HUES48 (cell line): ENCODE data around the gene CSTF3.
"Not testable (repeated sequence)": the region's sequence is repeated elsewhere in the genome, so short reads cannot be mapped to it uniquely, and the experiment has no call there.

ENCODE experiments used
- H3K27ac ChIP-seq: one replicate; pipeline ENCODE4 v1.7.0; 2013; ENCODE audit warnings: low read depth, low read length, inconsistent platforms
- H3K27me3 ChIP-seq: 2 replicates; pipeline ENCODE4 v1.6.1; 2013; ENCODE audit warnings: mild to moderate bottlenecking, low read length; ENCODE audit not compliant: control insufficient read depth, insufficient read depth
- H3K36me3 ChIP-seq: 2 replicates; pipeline ENCODE4 v1.6.1; 2013; ENCODE audit warnings: low read length; ENCODE audit not compliant: control insufficient read depth, insufficient read depth
- H3K4me1 ChIP-seq: 2 replicates; pipeline ENCODE4 v1.6.1; 2013; ENCODE audit warnings: mild to moderate bottlenecking, low read length; ENCODE audit not compliant: control insufficient read depth, insufficient read depth
- H3K4me3 ChIP-seq: 2 replicates; pipeline ENCODE4 v1.5.1; 2013; ENCODE audit warnings: mild to moderate bottlenecking, low read depth, low read length
- H3K9ac ChIP-seq: 2 replicates; pipeline ENCODE4 v1.6.1; 2013; ENCODE audit warnings: mild to moderate bottlenecking, low read depth, low read length, moderate library complexity
- H3K9me3 ChIP-seq: 2 replicates; pipeline ENCODE4 v1.6.1; 2013; ENCODE audit warnings: low read length; ENCODE audit not compliant: control insufficient read depth, insufficient read depth

CSTF3 gene

GRCh38 chr11:33182246-33182878 lies 21.1 kb upstream of the CSTF3 start:
- H3K9ac ChIP-seq, result no peak overlapping the region
- no peaks in the 10 kb centered on the region for H3K36me3 ChIP-seq
- H3K27ac ChIP-seq, result no peak overlapping the region
- no peaks in the 10 kb centered on the region for H3K9me3 ChIP-seq
- peaks cover 13% of the 10 kb centered on the region for H3K4me1 ChIP-seq
- no peak overlapping the region for H3K4me3 ChIP-seq
- H3K27me3 ChIP-seq, result no peaks in the 10 kb centered on the region

- Histone ChIP-seq H3K36me3 (no peaks in the 10 kb centered on the region), H3K27me3 (no peaks in the 10 kb centered on the region), H3K27ac (no peak overlapping the region), H3K4me3 (no peak overlapping the region), H3K9ac (no peak overlapping the region), H3K9me3 (no peaks in the 10 kb centered on the region), H3K4me1 (peaks cover 13% of the 10 kb centered on the region)
These were observed 18.1 kb upstream of the CSTF3 start for GRCh38 chr11:33179348-33179803.

GRCh38 chr11:33178443-33179180 lies 17.3 kb upstream of the CSTF3 start:
- Histone ChIP-seq H3K27me3 (no peaks in the 10 kb centered on the region), H3K4me3 (0 out of 2 replicates have a peak overlapping the region, but pooled peaks have one; percentile 14), H3K4me1 (peaks cover 13% of the 10 kb centered on the region), H3K36me3 (no peaks in the 10 kb centered on the region), H3K9ac (no peak overlapping the region), H3K9me3 (no peaks in the 10 kb centered on the region), H3K27ac (peak overlapping the region; percentile 78)

- 0 out of 2 replicates have a peak overlapping the region, but pooled peaks have one; percentile 14 for H3K4me3 ChIP-seq
- H3K9ac ChIP-seq, result no peak overlapping the region
- H3K36me3 ChIP-seq, result no peaks in the 10 kb centered on the region
- no peaks in the 10 kb centered on the region for H3K9me3 ChIP-seq
- peak overlapping the region; percentile 78 for H3K27ac ChIP-seq
- H3K4me1 ChIP-seq, result peaks cover 13% of the 10 kb centered on the region
- H3K27me3 ChIP-seq, result no peaks in the 10 kb centered on the region
These were observed 16.5 kb upstream of the CSTF3 start for GRCh38 chr11:33177676-33178336.

- H3K27me3 ChIP-seq, H3K9ac ChIP-seq: not testable (repeated sequence)
These were observed 15.5 kb upstream of the CSTF3 start for GRCh38 chr11:33176760-33177159.

GRCh38 chr11:33172996-33173395 lies 11.7 kb upstream of the CSTF3 start:
- Histone ChIP-seq H3K36me3 (no peaks in the 10 kb centered on the region), H3K4me1 (peaks cover 6% of the 10 kb centered on the region), H3K9me3 (no peaks in the 10 kb centered on the region), H3K4me3 (no peak overlapping the region), H3K27me3 (no peaks in the 10 kb centered on the region), H3K9ac (no peak overlapping the region), H3K27ac (no peak overlapping the region)

More at GRCh38 chr11:33176760-33177159, 15.5 kb upstream of the CSTF3 start:
- not testable (repeated sequence) for H3K27ac ChIP-seq, H3K9me3 ChIP-seq, H3K4me3 ChIP-seq, H3K36me3 ChIP-seq
- peaks cover 13% of the 10 kb centered on the region for H3K4me1 ChIP-seq

- Histone ChIP-seq H3K27ac (no peak overlapping the region), H3K4me3 (no peak overlapping the region), H3K27me3 (no peaks in the 10 kb centered on the region), H3K4me1 (no peaks in the 10 kb centered on the region), H3K36me3 (no peaks in the 10 kb centered on the region), H3K9me3 (no peaks in the 10 kb centered on the region), H3K9ac (no peak overlapping the region)
These were observed 11.1 kb upstream of the CSTF3 start for GRCh38 chr11:33172345-33172744.

GRCh38 chr11:33171251-33171650 lies 10.0 kb upstream of the CSTF3 start:
- no peak overlapping the region for H3K4me3 ChIP-seq
- no peaks in the 10 kb centered on the region for H3K9me3 ChIP-seq
- H3K27me3 ChIP-seq, result no peaks in the 10 kb centered on the region
- no peak overlapping the region for H3K9ac ChIP-seq
- H3K4me1 ChIP-seq, result no peaks in the 10 kb centered on the region
- H3K36me3 ChIP-seq, result no peaks in the 10 kb centered on the region
- no peak overlapping the region for H3K27ac ChIP-seq

GRCh38 chr11:33168709-33169200 lies 7.5 kb upstream of the CSTF3 start:
- Histone ChIP-seq H3K9me3 (no peaks in the 10 kb centered on the region), H3K9ac (no peak overlapping the region), H3K27ac (no peak overlapping the region), H3K36me3 (no peaks in the 10 kb centered on the region), H3K27me3 (no peaks in the 10 kb centered on the region), H3K4me1 (no peaks in the 10 kb centered on the region), H3K4me3 (no peak overlapping the region)

- Histone ChIP-seq H3K9ac (no peak overlapping the region), H3K27me3 (no peaks in the 10 kb centered on the region), H3K27ac (no peak overlapping the region), H3K9me3 (no peaks in the 10 kb centered on the region), H3K4me1 (peaks cover 15% of the 10 kb centered on the region), H3K36me3 (peaks cover 3% of the 10 kb centered on the region; the same call in 1 of the 2 replicates), H3K4me3 (no peak overlapping the region)
These were observed 1.6 kb upstream of the CSTF3 start for GRCh38 chr11:33162831-33163230.

GRCh38 chr11:33160587-33160986 lies 693 bp downstream of the CSTF3 start:
- H3K27me3 ChIP-seq, result no peaks in the 10 kb centered on the region
- peak overlapping the region; percentile 83 for H3K27ac ChIP-seq
- peaks cover 4% of the 10 kb centered on the region; the same call in 1 of the 2 replicates for H3K36me3 ChIP-seq
- peak overlapping the region; percentile 90 for H3K4me3 ChIP-seq
- peaks cover 25% of the 10 kb centered on the region for H3K4me1 ChIP-seq
- peak overlapping the region; percentile 92 for H3K9ac ChIP-seq
- no peaks in the 10 kb centered on the region for H3K9me3 ChIP-seq
